GM12875 (cell line): ENCODE measurements around the gene OR4X2.

Experiments used
- H3K4me3 ChIP-seq: one replicate; pipeline ENCODE4 v1.5.1; 2011; ENCODE audit warnings: low read depth, low read length, control low read depth
- CTCF ChIP-seq: IDR thresholded peaks from 2 replicates; pipeline ENCODE4 v1.5.1; 2011; ENCODE audit warnings: low read depth, mild to moderate bottlenecking, control low read depth, inconsistent platforms, low read length, moderate library complexity, borderline replicate concordance; ENCODE audit not compliant: insufficient read depth

Gene OR4X2

GRCh38 chr11:48248902-48249301, 4.0 kb downstream of the OR4X2 start:
- no peak for TF ChIP-seq CTCF
- no peak overlapping the region for H3K4me3 ChIP-seq

GRCh38 chr11:48261600-48261999, 16.7 kb downstream of the OR4X2 start:
- no peak overlapping the region for H3K4me3 ChIP-seq
- no peak for TF ChIP-seq CTCF

- no peak within 1 kb of the TSS for H3K4me3 ChIP-seq
- TF ChIP-seq CTCF, result no peak
Measured at GRCh38 chr11:48263423-48263911, 18.6 kb downstream of the OR4X2 start, which contains the start of gene OR4X1. Gene OR4X1 (plus strand): TSS chr11:48263861. CDS start chr11:48263861, 0 bp downstream.

GRCh38 chr11:48270621-48271020, 25.7 kb downstream of the OR4X2 start:
- H3K4me3 ChIP-seq, result no peak overlapping the region
- TF ChIP-seq CTCF, result no peak

GRCh38 chr11:48272606-48273005, 27.7 kb downstream of the OR4X2 start:
- H3K4me3 ChIP-seq, result no peak overlapping the region
- no peak for TF ChIP-seq CTCF
